GM23338 (cell line): ENCODE results near the gene TDO2. TPM values are rescaled to one million over a fixed set of nuclear protein-coding genes. Genes with fewer than 3 reads are reported as not detected.

Experiments used
- ATAC-seq: fragments of 200-7000 bp; cut with Tn5 transposase; 3 replicates; pipeline ENCODE4 v1.9.1; 2020
- DNase-seq: peaks from one replicate; pipeline ENCODE4 v3.0.0-alpha.2; 2015; ENCODE audit warnings: low spot score
- H2AFZ ChIP-seq: fragments of 200-600 bp; sonication (generic); 2 replicates; pipeline ENCODE4 v1.8.0; 2016; ENCODE audit warnings: antibody characterized with exemption, mild to moderate bottlenecking, moderate library complexity
- H3F3A ChIP-seq: fragments of 200-600 bp; sonication (generic); replicated peaks from 2 replicates; pipeline ENCODE4 v1.8.0; 2017; ENCODE audit warnings: antibody characterized with exemption, mixed run types, low read depth
- H3K27ac ChIP-seq: fragments of 200-600 bp; sonication (generic); 2 replicates; pipeline ENCODE4 v1.6.1; 2016; ENCODE audit warnings: low read depth
- H3K27me3 ChIP-seq: fragments of 200-600 bp; sonication (generic); 2 replicates; pipeline ENCODE4 v1.8.0; 2016; ENCODE audit warnings: mild to moderate bottlenecking, mixed run types, moderate library complexity; ENCODE audit not compliant: insufficient read depth
- H3K36me3 ChIP-seq: fragments of 200-600 bp; sonication (generic); 2 replicates; pipeline ENCODE4 v1.8.0; 2016; ENCODE audit warnings: mild to moderate bottlenecking; ENCODE audit not compliant: insufficient read depth
- H3K4me1 ChIP-seq: fragments of 200-600 bp; sonication (generic); 2 replicates; pipeline ENCODE4 v1.8.0; 2016; ENCODE audit warnings: mild to moderate bottlenecking, moderate library complexity; ENCODE audit not compliant: insufficient read depth
- H3K4me2 ChIP-seq: fragments of 200-600 bp; sonication (generic); 2 replicates; pipeline ENCODE4 v1.7.1; 2017; ENCODE audit warnings: mixed run types
- H3K4me3 ChIP-seq: fragments of 200-600 bp; sonication (generic); 2 replicates; pipeline ENCODE4 v1.6.1; 2016; ENCODE audit warnings: mixed run types
- H3K79me2 ChIP-seq: fragments of 200-600 bp; sonication (generic); replicated peaks from 2 replicates; pipeline ENCODE4 v1.8.0; 2017; ENCODE audit warnings: mild to moderate bottlenecking; ENCODE audit not compliant: insufficient read depth
- H3K9me2 ChIP-seq: fragments of 200-600 bp; sonication (generic); 2 replicates; pipeline ENCODE4 v1.8.0; 2017; ENCODE audit not compliant: insufficient read depth
- H4K20me1 ChIP-seq: fragments of 200-600 bp; sonication (generic); replicated peaks from 2 replicates; pipeline ENCODE4 v1.8.0; 2017; ENCODE audit warnings: mild to moderate bottlenecking; ENCODE audit not compliant: insufficient read depth
- H3K27ac Mint-ChIP-seq: 2 replicates; pipeline ENCODE4 v1.8.0; 2020; ENCODE audit warnings: inconsistent platforms, mild to moderate bottlenecking, moderate library complexity, mixed read lengths
- H3K27me3 Mint-ChIP-seq: 3 replicates; pipeline ENCODE4 v1.8.0; 2022; ENCODE audit warnings: low read depth, mild to moderate bottlenecking, moderate library complexity, mixed read lengths, inconsistent platforms; ENCODE audit not compliant: insufficient read depth, poor library complexity
- H3K36me3 Mint-ChIP-seq: 3 replicates; pipeline ENCODE4 v1.8.0; 2021; ENCODE audit warnings: low read depth, mild to moderate bottlenecking, inconsistent platforms, moderate library complexity, mixed read lengths
- H3K4me1 Mint-ChIP-seq: 3 replicates; pipeline ENCODE4 v1.8.0; 2020; ENCODE audit warnings: mild to moderate bottlenecking, inconsistent platforms, mixed read lengths
- H3K4me3 Mint-ChIP-seq: 3 replicates; pipeline ENCODE4 v1.8.0; 2021; ENCODE audit warnings: moderate library complexity, mild to moderate bottlenecking, inconsistent platforms, mixed read lengths
- H3K9me3 Mint-ChIP-seq: 3 replicates; pipeline ENCODE4 v1.8.0; 2020; ENCODE audit warnings: moderate library complexity, mild to moderate bottlenecking, inconsistent platforms, mixed read lengths
- CREB1 ChIP-seq: fragments of 250-450 bp; sonication (Bioruptor Pico); IDR thresholded peaks from 2 replicates; pipeline ENCODE4 v1.5.0; 2020; ENCODE audit warnings: low read depth, mild to moderate bottlenecking, moderate library complexity
- EZH2 ChIP-seq: fragments of 200-600 bp; sonication (generic); IDR thresholded peaks from one replicate; pipeline ENCODE4 v1.8.0; 2017; ENCODE audit warnings: antibody characterized with exemption, mild to moderate bottlenecking, low read depth; ENCODE audit not compliant: unreplicated experiment
- EZH2phosphoT487 ChIP-seq: fragments of 200-600 bp; sonication (generic); IDR thresholded peaks from one replicate; pipeline ENCODE4 v1.8.1; 2018; ENCODE audit warnings: antibody characterized with exemption; ENCODE audit not compliant: unreplicated experiment
- JUNB ChIP-seq: IDR thresholded peaks from one replicate; pipeline ENCODE4 v1.6.1; 2016; ENCODE audit warnings: antibody characterized with exemption; ENCODE audit not compliant: unreplicated experiment
- POLR2AphosphoS5 ChIP-seq: IDR thresholded peaks from 2 replicates; pipeline ENCODE4 v1.6.1; 2016; ENCODE audit warnings: antibody characterized with exemption, low read depth
- STAT1 ChIP-seq: IDR thresholded peaks from one replicate; pipeline ENCODE4 v1.6.1; 2016; ENCODE audit warnings: antibody characterized with exemption; ENCODE audit not compliant: unreplicated experiment
- ZNF114 ChIP-seq: fragments of 250-450 bp; sonication (Bioruptor Pico); IDR thresholded peaks from 2 replicates; pipeline ENCODE4 v1.5.0; 2020; ENCODE audit warnings: mild to moderate bottlenecking, moderate library complexity
- ZNF331 ChIP-seq: fragments of 250-450 bp; sonication (Bioruptor Pico); IDR thresholded peaks from 2 replicates; pipeline ENCODE4 v1.5.0; 2020; ENCODE audit warnings: low read depth, mild to moderate bottlenecking, moderate library complexity
- polyA plus RNA-seq: library from polyadenylated mRNA; unstranded; fragments of >200 nt; fragmentation: Nextera tagmentation; extraction: Ambion mirVana; gene quantifications from 2 replicates; pipeline ENCODE4 v1.2.1, GENCODE V29; 2016
- total RNA-seq: library from RNA; depleted of rRNA; stranded (reverse); fragments of >200 nt; shearing (Covaris generic); gene quantifications from 2 replicates; pipeline ENCODE4 v1.2.3, GENCODE V29; 2014
- TF ChIP-seq, protein P1 (sequence below): IDR thresholded peaks from one replicate; pipeline ENCODE4 v1.6.1; 2018; ENCODE audit warnings: antibody characterized with exemption; ENCODE audit not compliant: unreplicated experiment
- TF ChIP-seq, protein P2 (sequence below): fragments of 250-450 bp; sonication (Bioruptor Pico); IDR thresholded peaks from 2 replicates; pipeline ENCODE4 v1.5.0; 2020; ENCODE audit warnings: mild to moderate bottlenecking, moderate library complexity
- TF ChIP-seq, protein P3 (sequence below), 2 experiments: fragments of 200-600 bp in 1 of 2; sonication (generic) in 1 of 2; conservative IDR thresholded peaks; 2 replicates each; pipeline versions ENCODE4 v1.5.1 to v1.6.1; 2016 to 2017; ENCODE audit warnings: antibody characterized with exemption in 2 of 2, low read depth in 2 of 2, mild to moderate bottlenecking in 2 of 2, moderate library complexity in 1 of 2
- TF ChIP-seq, protein P4 (sequence below): IDR thresholded peaks from 2 replicates; pipeline ENCODE4 v1.6.1; 2016; ENCODE audit warnings: antibody characterized with exemption

TDO2 gene
- total and polyA plus RNA-seq, 2 experiments from 2014 or later: 0.10 TPM; not detected in 1

DNA sequence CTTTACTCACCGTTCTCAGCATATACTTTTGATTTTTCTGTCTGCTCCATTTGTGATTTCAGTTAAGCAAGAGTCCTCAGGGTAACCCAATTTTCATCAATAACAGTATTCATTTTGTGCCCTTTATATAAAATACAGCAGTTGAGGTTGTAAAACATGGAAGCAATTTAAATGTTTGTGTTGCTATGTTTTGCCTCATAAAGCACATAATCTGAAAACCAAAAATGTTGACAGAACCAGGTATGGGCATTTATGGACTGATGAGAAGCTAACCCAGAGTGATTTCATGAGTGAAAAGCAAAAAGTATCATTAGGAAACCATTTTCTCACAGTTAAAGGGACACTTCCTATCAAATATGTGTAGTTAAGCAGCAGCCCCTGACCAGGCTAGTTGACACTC, 37.3 kb upstream of the TDO2 start, which contains the start of gene ASIC5 (continued):
- TF ChIP-seq, protein P1, sequence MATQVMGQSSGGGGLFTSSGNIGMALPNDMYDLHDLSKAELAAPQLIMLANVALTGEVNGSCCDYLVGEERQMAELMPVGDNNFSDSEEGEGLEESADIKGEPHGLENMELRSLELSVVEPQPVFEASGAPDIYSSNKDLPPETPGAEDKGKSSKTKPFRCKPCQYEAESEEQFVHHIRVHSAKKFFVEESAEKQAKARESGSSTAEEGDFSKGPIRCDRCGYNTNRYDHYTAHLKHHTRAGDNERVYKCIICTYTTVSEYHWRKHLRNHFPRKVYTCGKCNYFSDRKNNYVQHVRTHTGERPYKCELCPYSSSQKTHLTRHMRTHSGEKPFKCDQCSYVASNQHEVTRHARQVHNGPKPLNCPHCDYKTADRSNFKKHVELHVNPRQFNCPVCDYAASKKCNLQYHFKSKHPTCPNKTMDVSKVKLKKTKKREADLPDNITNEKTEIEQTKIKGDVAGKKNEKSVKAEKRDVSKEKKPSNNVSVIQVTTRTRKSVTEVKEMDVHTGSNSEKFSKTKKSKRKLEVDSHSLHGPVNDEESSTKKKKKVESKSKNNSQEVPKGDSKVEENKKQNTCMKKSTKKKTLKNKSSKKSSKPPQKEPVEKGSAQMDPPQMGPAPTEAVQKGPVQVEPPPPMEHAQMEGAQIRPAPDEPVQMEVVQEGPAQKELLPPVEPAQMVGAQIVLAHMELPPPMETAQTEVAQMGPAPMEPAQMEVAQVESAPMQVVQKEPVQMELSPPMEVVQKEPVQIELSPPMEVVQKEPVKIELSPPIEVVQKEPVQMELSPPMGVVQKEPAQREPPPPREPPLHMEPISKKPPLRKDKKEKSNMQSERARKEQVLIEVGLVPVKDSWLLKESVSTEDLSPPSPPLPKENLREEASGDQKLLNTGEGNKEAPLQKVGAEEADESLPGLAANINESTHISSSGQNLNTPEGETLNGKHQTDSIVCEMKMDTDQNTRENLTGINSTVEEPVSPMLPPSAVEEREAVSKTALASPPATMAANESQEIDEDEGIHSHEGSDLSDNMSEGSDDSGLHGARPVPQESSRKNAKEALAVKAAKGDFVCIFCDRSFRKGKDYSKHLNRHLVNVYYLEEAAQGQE: no peak
- TF ChIP-seq ZNF331 (CRISPR knock-in tag) (no peak), CREB1 (CRISPR knock-in tag) (no peak)

DNA sequence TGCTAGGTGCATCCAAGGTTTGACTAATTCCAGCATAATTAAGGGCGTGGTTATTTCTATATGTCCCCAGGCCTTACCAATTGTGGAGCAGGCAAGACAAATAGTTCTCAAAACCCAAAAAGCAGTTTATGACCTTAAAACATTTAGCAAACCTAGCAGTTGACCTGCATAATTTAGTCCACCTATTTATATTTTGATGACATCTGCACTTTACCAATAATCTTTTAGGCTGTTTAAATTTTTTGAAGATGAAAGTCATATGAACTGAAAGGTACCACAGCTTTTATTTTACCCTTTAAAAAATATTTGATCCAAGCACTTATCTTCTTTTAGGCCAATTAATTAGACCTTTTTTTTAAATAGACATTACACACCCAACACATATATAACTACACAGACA, 27.6 kb upstream of the TDO2 start:
- DNase-seq (no peak), ATAC-seq (no peak)
- Histone ChIP-seq H3K36me3 (peaks cover 12% of the 10 kb centered on the region), H3F3A (no peaks in the 10 kb centered on the region), H3K9me2 (0 out of 2 replicates have a peak, but pooled peaks cover 3% of the 10 kb centered on the region), H3K27ac (no peak overlapping the region), H3K4me1 (no peaks in the 10 kb centered on the region; the same call in 1 of the 2 replicates), H4K20me1 (no peaks in the 10 kb centered on the region), H3K79me2 (no peaks in the 10 kb centered on the region), H3K27me3 (no peaks in the 10 kb centered on the region), H2AFZ (no peak overlapping the region), H3K4me3 (no peak overlapping the region), H3K4me2 (no peak overlapping the region)
- H3K27me3 Mint-ChIP-seq: no peaks in the 10 kb centered on the region
- TF ChIP-seq ZNF331 (CRISPR knock-in tag) (no peak), EZH2 (no peak), JUNB (no peak), CREB1 (CRISPR knock-in tag) (no peak), EZH2phosphoT487 (no peak), ZNF114 (CRISPR knock-in tag) (no peak), POLR2AphosphoS5 (no peak), STAT1 (no peak)
- TF ChIP-seq, protein P2, sequence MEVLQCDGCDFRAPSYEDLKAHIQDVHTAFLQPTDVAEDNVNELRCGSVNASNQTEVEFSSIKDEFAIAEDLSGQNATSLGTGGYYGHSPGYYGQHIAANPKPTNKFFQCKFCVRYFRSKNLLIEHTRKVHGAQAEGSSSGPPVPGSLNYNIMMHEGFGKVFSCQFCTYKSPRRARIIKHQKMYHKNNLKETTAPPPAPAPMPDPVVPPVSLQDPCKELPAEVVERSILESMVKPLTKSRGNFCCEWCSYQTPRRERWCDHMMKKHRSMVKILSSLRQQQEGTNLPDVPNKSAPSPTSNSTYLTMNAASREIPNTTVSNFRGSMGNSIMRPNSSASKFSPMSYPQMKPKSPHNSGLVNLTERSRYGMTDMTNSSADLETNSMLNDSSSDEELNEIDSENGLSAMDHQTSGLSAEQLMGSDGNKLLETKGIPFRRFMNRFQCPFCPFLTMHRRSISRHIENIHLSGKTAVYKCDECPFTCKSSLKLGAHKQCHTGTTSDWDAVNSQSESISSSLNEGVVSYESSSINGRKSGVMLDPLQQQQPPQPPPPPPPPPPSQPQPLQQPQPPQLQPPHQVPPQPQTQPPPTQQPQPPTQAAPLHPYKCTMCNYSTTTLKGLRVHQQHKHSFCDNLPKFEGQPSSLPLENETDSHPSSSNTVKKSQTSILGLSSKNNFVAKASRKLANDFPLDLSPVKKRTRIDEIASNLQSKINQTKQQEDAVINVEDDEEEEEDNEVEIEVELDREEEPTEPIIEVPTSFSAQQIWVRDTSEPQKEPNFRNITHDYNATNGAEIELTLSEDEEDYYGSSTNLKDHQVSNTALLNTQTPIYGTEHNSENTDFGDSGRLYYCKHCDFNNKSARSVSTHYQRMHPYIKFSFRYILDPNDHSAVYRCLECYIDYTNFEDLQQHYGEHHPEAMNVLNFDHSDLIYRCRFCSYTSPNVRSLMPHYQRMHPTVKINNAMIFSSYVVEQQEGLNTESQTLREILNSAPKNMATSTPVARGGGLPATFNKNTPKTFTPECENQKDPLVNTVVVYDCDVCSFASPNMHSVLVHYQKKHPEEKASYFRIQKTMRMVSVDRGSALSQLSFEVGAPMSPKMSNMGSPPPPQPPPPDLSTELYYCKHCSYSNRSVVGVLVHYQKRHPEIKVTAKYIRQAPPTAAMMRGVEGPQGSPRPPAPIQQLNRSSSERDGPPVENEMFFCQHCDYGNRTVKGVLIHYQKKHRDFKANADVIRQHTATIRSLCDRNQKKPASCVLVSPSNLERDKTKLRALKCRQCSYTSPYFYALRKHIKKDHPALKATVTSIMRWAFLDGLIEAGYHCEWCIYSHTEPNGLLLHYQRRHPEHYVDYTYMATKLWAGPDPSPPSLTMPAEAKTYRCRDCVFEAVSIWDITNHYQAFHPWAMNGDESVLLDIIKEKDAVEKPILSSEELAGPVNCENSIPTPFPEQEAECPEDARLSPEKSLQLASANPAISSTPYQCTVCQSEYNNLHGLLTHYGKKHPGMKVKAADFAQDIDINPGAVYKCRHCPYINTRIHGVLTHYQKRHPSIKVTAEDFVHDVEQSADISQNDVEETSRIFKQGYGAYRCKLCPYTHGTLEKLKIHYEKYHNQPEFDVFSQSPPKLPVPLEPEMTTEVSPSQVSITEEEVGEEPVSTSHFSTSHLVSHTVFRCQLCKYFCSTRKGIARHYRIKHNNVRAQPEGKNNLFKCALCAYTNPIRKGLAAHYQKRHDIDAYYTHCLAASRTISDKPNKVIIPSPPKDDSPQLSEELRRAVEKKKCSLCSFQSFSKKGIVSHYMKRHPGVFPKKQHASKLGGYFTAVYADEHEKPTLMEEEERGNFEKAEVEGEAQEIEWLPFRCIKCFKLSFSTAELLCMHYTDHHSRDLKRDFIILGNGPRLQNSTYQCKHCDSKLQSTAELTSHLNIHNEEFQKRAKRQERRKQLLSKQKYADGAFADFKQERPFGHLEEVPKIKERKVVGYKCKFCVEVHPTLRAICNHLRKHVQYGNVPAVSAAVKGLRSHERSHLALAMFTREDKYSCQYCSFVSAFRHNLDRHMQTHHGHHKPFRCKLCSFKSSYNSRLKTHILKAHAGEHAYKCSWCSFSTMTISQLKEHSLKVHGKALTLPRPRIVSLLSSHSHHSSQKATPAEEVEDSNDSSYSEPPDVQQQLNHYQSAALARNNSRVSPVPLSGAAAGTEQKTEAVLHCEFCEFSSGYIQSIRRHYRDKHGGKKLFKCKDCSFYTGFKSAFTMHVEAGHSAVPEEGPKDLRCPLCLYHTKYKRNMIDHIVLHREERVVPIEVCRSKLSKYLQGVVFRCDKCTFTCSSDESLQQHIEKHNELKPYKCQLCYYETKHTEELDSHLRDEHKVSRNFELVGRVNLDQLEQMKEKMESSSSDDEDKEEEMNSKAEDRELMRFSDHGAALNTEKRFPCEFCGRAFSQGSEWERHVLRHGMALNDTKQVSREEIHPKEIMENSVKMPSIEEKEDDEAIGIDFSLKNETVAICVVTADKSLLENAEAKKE (CRISPR knock-in tag): no peak
- TF ChIP-seq, protein P3, sequence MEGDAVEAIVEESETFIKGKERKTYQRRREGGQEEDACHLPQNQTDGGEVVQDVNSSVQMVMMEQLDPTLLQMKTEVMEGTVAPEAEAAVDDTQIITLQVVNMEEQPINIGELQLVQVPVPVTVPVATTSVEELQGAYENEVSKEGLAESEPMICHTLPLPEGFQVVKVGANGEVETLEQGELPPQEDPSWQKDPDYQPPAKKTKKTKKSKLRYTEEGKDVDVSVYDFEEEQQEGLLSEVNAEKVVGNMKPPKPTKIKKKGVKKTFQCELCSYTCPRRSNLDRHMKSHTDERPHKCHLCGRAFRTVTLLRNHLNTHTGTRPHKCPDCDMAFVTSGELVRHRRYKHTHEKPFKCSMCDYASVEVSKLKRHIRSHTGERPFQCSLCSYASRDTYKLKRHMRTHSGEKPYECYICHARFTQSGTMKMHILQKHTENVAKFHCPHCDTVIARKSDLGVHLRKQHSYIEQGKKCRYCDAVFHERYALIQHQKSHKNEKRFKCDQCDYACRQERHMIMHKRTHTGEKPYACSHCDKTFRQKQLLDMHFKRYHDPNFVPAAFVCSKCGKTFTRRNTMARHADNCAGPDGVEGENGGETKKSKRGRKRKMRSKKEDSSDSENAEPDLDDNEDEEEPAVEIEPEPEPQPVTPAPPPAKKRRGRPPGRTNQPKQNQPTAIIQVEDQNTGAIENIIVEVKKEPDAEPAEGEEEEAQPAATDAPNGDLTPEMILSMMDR (conservative IDR thresholded peaks at IDR 0.05; ENCODE audit: low read depth in 2 of 2): no peak
- TF ChIP-seq, protein P4, sequence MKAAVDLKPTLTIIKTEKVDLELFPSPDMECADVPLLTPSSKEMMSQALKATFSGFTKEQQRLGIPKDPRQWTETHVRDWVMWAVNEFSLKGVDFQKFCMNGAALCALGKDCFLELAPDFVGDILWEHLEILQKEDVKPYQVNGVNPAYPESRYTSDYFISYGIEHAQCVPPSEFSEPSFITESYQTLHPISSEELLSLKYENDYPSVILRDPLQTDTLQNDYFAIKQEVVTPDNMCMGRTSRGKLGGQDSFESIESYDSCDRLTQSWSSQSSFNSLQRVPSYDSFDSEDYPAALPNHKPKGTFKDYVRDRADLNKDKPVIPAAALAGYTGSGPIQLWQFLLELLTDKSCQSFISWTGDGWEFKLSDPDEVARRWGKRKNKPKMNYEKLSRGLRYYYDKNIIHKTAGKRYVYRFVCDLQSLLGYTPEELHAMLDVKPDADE: no peak
- no peak overlapping the region for H3K4me3 Mint-ChIP-seq
- H3K27ac Mint-ChIP-seq: no peak overlapping the region
- H3K36me3 Mint-ChIP-seq: peaks cover 35% of the 10 kb centered on the region
- H3K9me3 Mint-ChIP-seq: peaks cover 60% of the 10 kb centered on the region
- peaks cover 8% of the 10 kb centered on the region; the same call in 2 of the 3 replicates for H3K4me1 Mint-ChIP-seq
